Skin epidermis (tissue), 12 donors: ENCODE measurements around the gene VIPR2.
"Not testable (repeated sequence)": the region's sequence is repeated elsewhere in the genome, so short reads cannot be mapped to it uniquely, and the experiment has no call there.

ENCODE experiments used
- H3K27ac ChIP-seq, 21 experiments: fragments of 200-600 bp; sonication (generic) in 11 of 21; one replicate each; pipeline ENCODE4 v1.5.0; 2020; ENCODE audit warnings: mild to moderate bottlenecking in 3 of 21, inconsistent platforms in 2 of 21, moderate library complexity in 2 of 21
- H3K4me3 ChIP-seq, 7 experiments: fragments of 200-600 bp; sonication (generic) in 2 of 7; one replicate each; pipeline ENCODE4 v1.5.0; 2020; ENCODE audit warnings: inconsistent platforms in 2 of 7, mild to moderate bottlenecking in 2 of 7, moderate library complexity in 1 of 7

The VIPR2 gene

GRCh38 chr7:159108941-159109652, 35.6 kb downstream of the VIPR2 start:
- H3K4me3 ChIP-seq, result no peak overlapping the region
- H3K27ac ChIP-seq, result no peak overlapping the region

DNA sequence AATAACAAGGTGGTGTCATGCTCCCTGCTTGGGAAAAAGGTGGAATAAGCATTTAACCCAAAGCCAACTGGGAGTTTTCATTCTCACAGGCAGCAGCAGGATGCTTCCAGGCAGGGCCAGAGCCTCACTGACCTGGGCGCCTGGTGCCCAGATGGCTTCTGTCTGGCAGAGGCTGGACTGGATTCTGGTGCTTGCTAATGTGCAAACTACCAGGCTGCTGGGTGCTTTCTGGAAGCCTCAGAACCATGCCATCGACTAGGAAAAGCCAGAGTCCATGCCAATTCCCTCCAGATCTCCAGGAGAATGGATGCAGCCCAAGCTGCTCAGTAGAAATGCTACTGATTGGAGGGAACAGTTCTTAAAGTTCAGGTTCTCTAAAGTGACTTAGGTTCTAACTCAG, 36.2 kb downstream of the VIPR2 start:
- Histone ChIP-seq H3K4me3 (no peak overlapping the region), H3K27ac (no peak overlapping the region)

DNA sequence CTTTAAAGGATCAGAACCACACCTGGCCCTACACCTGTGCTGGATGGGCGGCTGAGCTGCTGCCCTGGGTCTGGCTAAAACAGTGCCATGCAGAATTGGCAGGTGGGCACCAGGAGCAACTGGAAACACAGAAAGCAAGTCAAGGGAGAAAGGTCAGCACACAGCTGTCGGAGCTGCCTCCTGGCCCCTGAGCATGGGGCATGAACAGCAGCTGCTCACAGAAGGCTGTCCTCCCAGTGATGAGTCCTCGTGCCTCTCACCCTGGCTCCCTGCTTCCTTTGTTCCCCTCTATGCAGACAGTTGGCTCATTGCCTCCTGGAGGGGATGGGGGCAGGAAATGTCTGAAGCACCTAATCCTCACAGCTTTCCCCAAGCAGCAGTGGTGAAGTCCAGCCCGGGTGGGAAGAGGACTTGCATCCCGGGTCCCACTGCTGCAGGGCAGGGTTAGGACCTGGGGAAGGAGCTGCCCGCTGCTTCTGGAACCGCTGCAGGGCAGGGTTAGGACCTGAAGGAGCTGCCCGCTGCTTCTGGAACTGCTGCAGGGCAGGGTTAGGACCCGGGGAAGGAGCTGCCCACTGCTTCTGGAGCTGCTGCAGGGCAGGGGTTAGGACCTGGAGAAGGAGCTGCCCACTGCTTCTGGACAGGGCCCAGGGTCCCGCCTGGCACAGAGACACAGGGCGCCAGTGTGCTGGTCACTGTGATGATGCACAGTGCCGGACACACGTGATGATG, 37.3 kb downstream of the VIPR2 start:
- no peak overlapping the region for H3K4me3 ChIP-seq
- H3K27ac ChIP-seq, result no peak overlapping the region

DNA sequence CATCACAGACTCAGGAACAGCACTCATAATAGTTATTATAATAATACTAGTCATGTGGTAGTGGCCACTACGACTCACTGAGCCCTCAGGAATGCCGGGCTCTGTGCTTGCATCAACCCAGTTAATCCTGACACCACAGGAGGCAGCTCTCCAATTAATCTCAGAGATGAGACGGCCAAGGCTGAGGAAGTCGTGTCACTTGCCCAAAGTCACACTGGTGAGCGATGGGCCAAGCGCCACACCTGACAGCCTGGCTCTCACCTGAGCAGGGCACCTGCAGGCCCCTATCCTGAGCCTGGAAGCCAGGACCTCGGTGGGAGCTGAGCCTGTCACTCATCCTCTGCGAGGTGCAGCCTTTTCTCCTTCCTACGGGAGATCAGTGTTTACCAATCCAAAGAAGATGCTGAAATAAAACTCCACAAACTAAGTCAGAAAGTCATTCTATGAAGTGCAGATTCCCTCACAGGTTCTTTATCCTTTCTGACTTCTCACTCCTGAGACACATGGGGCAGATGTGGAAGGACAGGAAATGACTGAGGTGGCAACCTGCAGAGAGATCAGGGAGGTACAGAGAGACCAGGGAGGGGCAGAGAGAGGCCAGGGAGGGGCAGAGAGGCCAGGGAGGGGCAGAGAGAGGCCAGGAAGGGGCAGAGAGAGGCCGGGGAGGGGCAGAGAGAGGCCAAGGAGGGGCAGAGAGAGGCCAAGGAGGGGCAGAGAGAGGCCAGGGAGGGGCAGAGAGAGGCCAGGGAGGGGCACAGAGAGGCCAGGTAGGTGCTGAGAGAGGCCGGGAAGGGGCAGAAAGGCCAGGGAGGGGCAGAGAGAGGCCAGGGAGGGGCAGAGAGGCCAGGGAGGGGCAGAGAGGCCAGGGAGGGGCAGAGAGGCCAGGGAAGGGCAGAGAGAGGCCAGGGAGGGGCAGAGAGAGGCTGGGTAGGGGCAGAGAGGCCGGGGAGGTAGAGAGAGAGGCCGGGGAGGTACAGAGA, 38.5 kb downstream of the VIPR2 start:
- Histone ChIP-seq H3K4me3 (no peak overlapping the region), H3K27ac (no peak overlapping the region)

- no peak overlapping the region for H3K27ac ChIP-seq
Measured at GRCh38 chr7:159105066-159105780, 39.4 kb downstream of the VIPR2 start.

DNA sequence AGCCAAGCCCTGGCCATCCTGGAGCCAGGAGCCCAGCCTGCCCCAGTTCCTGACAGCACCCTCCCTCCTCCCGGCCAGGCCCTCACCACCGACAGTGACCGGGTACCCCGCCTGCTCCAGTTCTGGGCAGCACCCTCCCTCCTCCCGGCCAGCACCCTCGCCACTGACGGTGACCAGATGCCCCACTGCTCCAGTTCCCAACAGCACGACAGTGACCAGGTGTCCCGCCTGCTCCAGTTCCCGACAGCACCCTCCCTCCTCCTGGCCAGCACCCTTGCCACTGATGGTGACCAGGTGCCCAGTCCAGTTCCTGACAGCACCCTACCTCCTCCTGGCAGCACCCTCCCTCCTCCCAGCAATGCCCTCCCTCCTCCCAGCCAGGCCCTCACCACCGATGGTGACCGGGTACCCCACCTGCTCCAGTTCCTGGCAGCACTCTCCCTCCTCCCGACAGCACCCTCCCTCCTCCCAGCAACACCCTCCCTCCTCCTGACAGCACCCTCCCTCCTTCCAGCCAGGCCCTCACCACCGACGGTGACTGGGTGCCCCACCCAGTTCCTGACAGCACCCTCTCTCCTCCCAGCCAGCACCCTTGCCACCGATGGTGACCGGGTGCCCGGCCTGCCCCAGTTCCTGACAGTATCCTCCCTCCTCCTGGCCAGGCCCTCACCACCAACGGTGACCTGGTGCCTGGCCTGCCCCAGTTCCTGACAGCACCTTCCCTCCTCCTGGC, 40.3 kb downstream of the VIPR2 start:
- no peak overlapping the region for H3K4me3 ChIP-seq
- H3K27ac ChIP-seq, result no peak overlapping the region

More at GRCh38 chr7:159105066-159105780, 39.4 kb downstream of the VIPR2 start:
- H3K4me3 ChIP-seq, result no peak overlapping the region

DNA sequence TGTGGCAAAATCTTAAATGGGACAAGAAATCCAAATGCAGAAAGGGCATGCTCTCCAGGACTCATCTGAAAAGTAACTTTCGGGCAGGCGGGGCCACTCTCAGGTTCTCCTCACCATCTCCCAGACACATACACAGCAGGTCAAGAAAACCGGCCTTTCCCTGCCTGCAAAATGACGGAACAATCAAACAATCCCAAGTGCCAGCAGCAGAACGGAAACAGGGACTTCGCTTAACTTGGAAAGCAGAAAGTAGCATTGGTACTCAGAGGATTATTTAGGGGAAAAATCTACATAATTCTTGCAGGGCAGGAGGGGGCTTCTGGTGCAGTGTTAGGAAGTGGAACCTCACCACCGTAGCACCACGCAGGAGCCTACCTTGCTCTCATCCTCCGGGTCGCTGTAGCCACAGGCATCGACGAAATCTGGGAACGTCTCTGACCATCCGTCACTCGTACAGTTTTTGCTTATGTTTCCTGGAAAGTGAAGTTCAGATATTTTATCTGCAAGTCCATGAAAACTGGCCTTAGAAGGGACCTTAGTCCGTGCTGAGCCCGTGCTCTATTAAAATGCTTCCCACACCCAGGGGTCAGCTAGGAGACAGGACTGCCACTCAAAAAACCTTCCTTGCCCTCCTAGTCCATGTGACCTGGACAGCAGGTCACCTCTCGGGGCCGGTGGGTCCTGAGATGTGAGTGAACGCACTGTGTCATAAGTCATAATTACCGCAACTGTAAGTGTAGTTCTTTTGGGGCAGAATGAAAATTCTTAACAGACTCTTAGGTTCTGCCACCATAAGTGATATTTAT, 41.1 kb downstream of the VIPR2 start:
- Histone ChIP-seq H3K4me3 (no peak overlapping the region), H3K27ac (no peak overlapping the region)

- Histone ChIP-seq H3K27ac (no peak overlapping the region), H3K4me3 (no peak overlapping the region)
Measured at GRCh38 chr7:159102681-159103381, 41.8 kb downstream of the VIPR2 start.

- H3K4me3 ChIP-seq, result not testable (repeated sequence)
Measured at GRCh38 chr7:159101661-159102091, 43.0 kb downstream of the VIPR2 start.

DNA sequence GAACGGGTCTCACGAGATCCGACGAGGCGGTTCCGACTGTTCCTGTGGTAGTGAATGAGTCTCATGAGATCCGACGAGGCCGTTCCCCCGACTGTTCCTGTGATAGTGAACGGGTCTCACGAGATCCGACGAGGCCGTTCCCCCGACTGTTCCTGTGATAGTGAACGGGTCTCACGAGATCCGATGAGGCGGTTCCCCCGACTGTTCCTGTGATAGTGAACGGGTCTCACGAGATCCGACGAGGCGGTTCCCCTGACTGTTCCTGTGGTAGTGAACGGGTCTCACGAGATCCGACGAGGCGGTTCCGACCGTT, 43.6 kb downstream of the VIPR2 start:
- H3K27ac ChIP-seq, H3K4me3 ChIP-seq: not testable (repeated sequence)

More at GRCh38 chr7:159101661-159102091, 43.0 kb downstream of the VIPR2 start:
- H3K27ac ChIP-seq, result not testable (repeated sequence)

- H3K27ac ChIP-seq, H3K4me3 ChIP-seq: not testable (repeated sequence)
Measured at GRCh38 chr7:159100281-159101082, 44.2 kb downstream of the VIPR2 start.

DNA sequence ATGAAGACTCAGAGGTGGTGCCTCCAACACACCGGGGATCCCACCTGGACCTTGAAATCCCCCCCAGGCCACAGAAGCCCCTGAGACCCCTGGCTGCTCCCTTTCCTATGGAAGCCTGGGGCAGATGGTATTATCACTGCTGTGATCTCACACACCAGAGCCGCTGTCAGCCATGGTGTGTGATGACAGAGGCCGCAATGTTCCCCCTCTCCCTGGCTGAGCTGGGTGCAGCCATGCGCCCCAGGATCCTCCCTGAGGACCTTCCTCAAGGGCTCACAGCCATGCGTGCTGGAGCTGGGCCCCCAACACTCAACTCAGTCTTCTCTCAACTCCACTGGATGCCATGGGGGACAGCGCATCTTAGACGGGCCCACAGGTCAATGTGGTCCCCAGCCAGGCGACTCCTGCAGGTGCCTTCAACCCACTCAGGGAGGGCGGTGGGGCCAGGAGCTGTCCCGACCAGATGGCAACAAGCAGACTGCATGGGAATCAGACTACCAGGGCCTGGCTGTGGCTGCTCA, 44.9 kb downstream of the VIPR2 start:
- Histone ChIP-seq H3K4me3 (no peak overlapping the region), H3K27ac (peak overlapping the region in 1 of 21 experiments; percentile 43)

- Histone ChIP-seq H3K27ac (peak overlapping the region in 3 of 21 experiments; percentile 26 to 65 (median 63)), H3K4me3 (no peak overlapping the region)
Measured at GRCh38 chr7:159098811-159099655, 45.6 kb downstream of the VIPR2 start.

GRCh38 chr7:159098424-159098786, 46.3 kb downstream of the VIPR2 start:
- peak overlapping the region in 3 of 21 experiments; percentile 8 to 65 (median 63) for H3K27ac ChIP-seq
- no peak overlapping the region for H3K4me3 ChIP-seq

GRCh38 chr7:159097661-159098423, 46.8 kb downstream of the VIPR2 start:
- peak overlapping the region in 4 of 21 experiments; percentile 8 to 65 (median 52) for H3K27ac ChIP-seq
- no peak overlapping the region for H3K4me3 ChIP-seq
